HEK293 (cell line): ENCODE results near the gene DNAAF9.
A peak's percentile ranks its signal among the peaks of the same experiment; 100 is the strongest.
"Not testable (repeated sequence)": the region's sequence is repeated elsewhere in the genome, so short reads cannot be mapped to it uniquely, and the experiment has no call there.

ENCODE experiments used
- CTCF ChIA-PET: fragments of 350-600 bp; formaldehyde crosslinking; extraction: SDS; loops from one replicate; lab custom pipeline; 2021; ENCODE audit warnings: antibody characterized with exemption; lab: Yijun Ruan, JAX
- POLR2A ChIA-PET: fragments of 300-600 bp; formaldehyde crosslinking; extraction: SDS; loops from one replicate; lab custom pipeline; 2020; ENCODE audit warnings: antibody characterized with exemption, inconsistent platforms; lab: Yijun Ruan, JAX
- H3K27ac ChIP-seq: fragments of 200-500 bp; sonication (Bioruptor generic); 2 replicates; pipeline ENCODE4 v1.5.1; 2014; ENCODE audit warnings: low read depth, low read length, control low read depth, inconsistent platforms; ENCODE audit errors: extremely low read depth
- H3K36me3 ChIP-seq, 2 experiments: fragments of 200-500 bp in 1 of 2; sonication (Bioruptor generic) in 1 of 2; 1 replicate in 1 of 2; 2 replicates in 1 of 2; pipeline ENCODE4 v1.5.1; 2014 to 2017; ENCODE audit warnings: inconsistent platforms in 2 of 2, low read length in 2 of 2; ENCODE audit not compliant: control insufficient read depth in 2 of 2, insufficient read depth in 1 of 2
- H3K4me1 ChIP-seq: fragments of 200-500 bp; sonication (Bioruptor generic); 2 replicates; pipeline ENCODE4 v1.5.1; 2014; ENCODE audit warnings: mild to moderate bottlenecking, low read length, inconsistent platforms; ENCODE audit not compliant: control insufficient read depth, insufficient read depth
- H3K4me3 ChIP-seq: 2 replicates; pipeline ENCODE4 v1.5.1; 2011; ENCODE audit warnings: low read depth, mild to moderate bottlenecking, control low read depth, low read length, moderate library complexity
- H3K9me3 ChIP-seq: fragments of 200-500 bp; sonication (Bioruptor generic); 2 replicates; pipeline ENCODE4 v1.5.1; 2014; ENCODE audit warnings: low read depth, low read length, inconsistent platforms; ENCODE audit not compliant: control insufficient read depth, insufficient read depth
- FEZF1 ChIP-seq: fragments of 450-650 bp; formaldehyde crosslinking; IDR thresholded peaks from 2 replicates; pipeline ENCODE4 v1.5.1; 2016; ENCODE audit warnings: missing biosample characterization, missing genetic modification characterization
- KLF10 ChIP-seq: fragments of 450-650 bp; IDR thresholded peaks from 2 replicates; pipeline ENCODE4 v1.5.1; 2018; ENCODE audit warnings: missing biosample characterization, mild to moderate bottlenecking, missing genetic modification characterization
- MYNN ChIP-seq: fragments of 450-650 bp; formaldehyde crosslinking; IDR thresholded peaks from 2 replicates; pipeline ENCODE4 v1.5.1; 2016; ENCODE audit warnings: missing biosample characterization, missing genetic modification characterization, borderline replicate concordance
- MZF1 ChIP-seq: fragments of 450-650 bp; formaldehyde crosslinking; IDR thresholded peaks from 2 replicates; pipeline ENCODE4 v1.5.1; 2017; ENCODE audit warnings: missing biosample characterization, missing genetic modification characterization, borderline replicate concordance
- WT1 ChIP-seq: fragments of 450-650 bp; formaldehyde crosslinking; IDR thresholded peaks from 2 replicates; pipeline ENCODE4 v1.5.1; 2016; ENCODE audit warnings: missing biosample characterization, missing genetic modification characterization
- ZEB2 ChIP-seq: fragments of 450-650 bp; formaldehyde crosslinking; IDR thresholded peaks from 2 replicates; pipeline ENCODE4 v1.5.1; 2016; ENCODE audit warnings: missing biosample characterization, missing genetic modification characterization
- ZFHX2 ChIP-seq: fragments of 450-650 bp; formaldehyde crosslinking; conservative IDR thresholded peaks from 2 replicates; pipeline ENCODE4 v1.5.1; 2016; ENCODE audit warnings: missing biosample characterization, missing genetic modification characterization
- ZNF114 ChIP-seq: fragments of 450-650 bp; formaldehyde crosslinking; IDR thresholded peaks from 2 replicates; pipeline ENCODE4 v1.5.0; 2017; ENCODE audit warnings: missing biosample characterization, missing genetic modification characterization
- ZNF121 ChIP-seq: fragments of 450-650 bp; formaldehyde crosslinking; IDR thresholded peaks from 2 replicates; pipeline ENCODE4 v1.5.1; 2016; ENCODE audit warnings: missing biosample characterization, missing genetic modification characterization
- ZNF132 ChIP-seq: fragments of 450-650 bp; formaldehyde crosslinking; IDR thresholded peaks from 2 replicates; pipeline ENCODE4 v1.5.1; 2017; ENCODE audit warnings: missing biosample characterization, missing genetic modification characterization, borderline replicate concordance
- ZNF239 ChIP-seq: fragments of 450-650 bp; formaldehyde crosslinking; IDR thresholded peaks from 2 replicates; pipeline ENCODE4 v1.5.1; 2016; ENCODE audit warnings: missing biosample characterization, missing genetic modification characterization
- ZNF311 ChIP-seq: fragments of 450-650 bp; formaldehyde crosslinking; IDR thresholded peaks from 2 replicates; pipeline ENCODE4 v1.5.1; 2017; ENCODE audit warnings: missing biosample characterization, missing genetic modification characterization, borderline replicate concordance
- ZNF391 ChIP-seq: fragments of 450-650 bp; formaldehyde crosslinking; IDR thresholded peaks from 2 replicates; pipeline ENCODE4 v1.5.1; 2016; ENCODE audit warnings: low read depth, missing biosample characterization, missing genetic modification characterization, borderline replicate concordance
- ZNF548 ChIP-seq: fragments of 450-650 bp; formaldehyde crosslinking; IDR thresholded peaks from 2 replicates; pipeline ENCODE4 v1.5.1; 2016; ENCODE audit warnings: missing biosample characterization, missing genetic modification characterization
- ZNF701 ChIP-seq: fragments of 450-650 bp; formaldehyde crosslinking; IDR thresholded peaks from 2 replicates; pipeline ENCODE4 v1.5.1; 2016; ENCODE audit warnings: missing biosample characterization, missing genetic modification characterization
- ZNF777 ChIP-seq: fragments of 450-650 bp; formaldehyde crosslinking; IDR thresholded peaks from 2 replicates; pipeline ENCODE4 v1.5.1; 2017; ENCODE audit warnings: missing biosample characterization, missing genetic modification characterization, borderline replicate concordance
- ZSCAN30 ChIP-seq: fragments of 450-650 bp; IDR thresholded peaks from 2 replicates; pipeline ENCODE4 v1.5.1; 2018; ENCODE audit warnings: missing biosample characterization, mild to moderate bottlenecking, missing genetic modification characterization, moderate library complexity
- ZXDB ChIP-seq: fragments of 450-650 bp; formaldehyde crosslinking; IDR thresholded peaks from 2 replicates; pipeline ENCODE4 v1.5.1; 2016; ENCODE audit warnings: missing biosample characterization, missing genetic modification characterization
- TF ChIP-seq, protein P1 (sequence below): fragments of 450-650 bp; formaldehyde crosslinking; IDR thresholded peaks from 2 replicates; pipeline ENCODE4 v1.5.1; 2016; ENCODE audit warnings: missing biosample characterization, missing genetic modification characterization
- TF ChIP-seq, protein P2 (sequence below): fragments of 450-650 bp; formaldehyde crosslinking; IDR thresholded peaks from 2 replicates; pipeline ENCODE4 v1.5.1; 2016; ENCODE audit warnings: missing biosample characterization, missing genetic modification characterization
- TF ChIP-seq, protein P3 (sequence below): fragments of 450-650 bp; formaldehyde crosslinking; IDR thresholded peaks from 2 replicates; pipeline ENCODE4 v1.5.1; 2016; ENCODE audit warnings: missing biosample characterization, missing genetic modification characterization
- TF ChIP-seq, protein P4 (sequence below): fragments of 450-650 bp; formaldehyde crosslinking; IDR thresholded peaks from 2 replicates; pipeline ENCODE4 v1.5.1; 2017; ENCODE audit warnings: missing biosample characterization, missing genetic modification characterization

The DNAAF9 gene

DNA sequence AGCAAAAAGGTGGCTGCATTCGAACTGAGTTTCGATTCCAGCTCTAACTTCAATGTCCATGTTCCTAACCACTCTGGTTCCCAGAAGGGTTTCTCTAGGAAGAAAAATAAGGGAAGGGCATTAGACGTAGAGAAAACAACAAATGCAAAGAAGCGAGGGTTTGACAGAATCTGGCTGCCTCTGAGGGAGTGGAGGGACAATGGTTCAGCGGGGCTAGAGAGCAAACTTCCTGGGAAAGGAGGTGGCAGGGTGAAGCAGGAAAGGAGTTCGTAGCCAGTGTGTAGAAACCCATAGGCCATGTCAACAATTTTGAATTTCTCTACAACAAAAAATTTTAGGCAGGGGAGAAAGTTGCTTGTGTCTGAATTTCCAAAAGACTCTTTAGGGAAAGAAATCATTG lies 14.5 kb upstream of the DNAAF9 start (continued):
- TF ChIP-seq, protein P1, sequence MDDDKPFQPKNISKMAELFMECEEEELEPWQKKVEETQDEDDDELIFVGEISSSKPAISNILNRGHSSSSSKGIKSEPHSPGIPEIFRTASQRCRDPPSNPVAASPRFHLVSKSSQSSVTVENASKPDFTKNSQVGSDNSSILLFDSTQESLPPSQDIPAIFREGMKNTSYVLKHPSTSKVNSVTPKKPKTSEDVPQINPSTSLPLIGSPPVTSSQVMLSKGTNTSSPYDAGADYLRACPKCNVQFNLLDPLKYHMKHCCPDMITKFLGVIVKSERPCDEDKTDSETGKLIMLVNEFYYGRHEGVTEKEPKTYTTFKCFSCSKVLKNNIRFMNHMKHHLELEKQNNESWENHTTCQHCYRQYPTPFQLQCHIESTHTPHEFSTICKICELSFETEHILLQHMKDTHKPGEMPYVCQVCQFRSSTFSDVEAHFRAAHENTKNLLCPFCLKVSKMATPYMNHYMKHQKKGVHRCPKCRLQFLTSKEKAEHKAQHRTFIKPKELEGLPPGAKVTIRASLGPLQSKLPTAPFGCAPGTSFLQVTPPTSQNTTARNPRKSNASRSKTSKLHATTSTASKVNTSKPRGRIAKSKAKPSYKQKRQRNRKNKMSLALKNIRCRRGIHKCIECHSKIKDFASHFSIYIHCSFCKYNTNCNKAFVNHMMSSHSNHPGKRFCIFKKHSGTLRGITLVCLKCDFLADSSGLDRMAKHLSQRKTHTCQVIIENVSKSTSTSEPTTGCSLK (tag by site-specific recombination) = no peak
- TF ChIP-seq ZNF114 (no peak), ZNF548 (no peak), ZNF132 (tag by site-specific recombination) (no peak), MZF1 (tag by site-specific recombination) (no peak), ZFHX2 (tag by site-specific recombination) (no peak), MYNN (no peak)

DNA sequence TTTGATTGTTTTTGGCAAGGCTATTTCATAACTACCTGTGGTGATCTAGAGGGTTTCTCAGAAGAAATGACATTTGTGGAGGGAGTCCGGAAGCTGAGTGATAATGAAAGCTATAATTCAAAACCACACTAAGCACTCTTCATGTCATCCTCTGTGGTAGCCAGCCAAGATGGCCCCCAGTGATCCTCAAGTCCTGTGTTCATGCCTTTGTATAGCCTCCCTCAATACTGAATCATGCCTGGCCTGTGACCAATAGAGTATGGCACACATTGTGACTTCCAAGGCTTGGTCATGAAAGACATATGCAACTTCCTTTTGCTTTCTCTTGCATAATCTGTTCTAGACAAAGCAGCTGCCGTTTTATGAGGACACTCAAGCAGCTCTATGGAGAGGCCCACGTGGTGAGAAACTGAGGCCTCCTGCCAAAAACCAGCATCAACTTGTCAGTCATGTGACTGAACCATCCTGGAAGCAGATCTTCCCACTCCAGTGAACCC lies 12.8 kb upstream of the DNAAF9 start:
- POLR2A ChIA-PET = no interaction called here

DNA sequence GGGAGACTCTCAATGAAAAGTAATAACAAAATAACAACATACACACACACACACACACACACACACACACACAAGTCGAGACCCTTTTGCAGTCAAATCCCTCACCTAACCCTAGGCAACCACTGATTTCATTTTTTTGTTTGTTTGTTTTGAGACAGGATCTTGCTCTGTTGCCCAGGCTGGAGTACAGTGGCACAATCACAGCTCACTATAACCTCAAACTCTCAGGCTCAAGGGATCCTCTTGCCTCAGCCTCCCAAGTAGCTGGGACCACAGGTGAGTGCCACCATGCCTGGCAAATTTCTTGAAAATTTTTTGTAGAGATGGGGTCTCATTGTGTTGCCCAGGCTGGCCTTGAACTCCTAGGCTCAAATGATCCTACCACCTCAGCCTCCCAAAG lies 10.7 kb upstream of the DNAAF9 start:
- 0 out of 2 replicates have a peak, but pooled peaks have one; percentile 34 for TF ChIP-seq ZNF121 (tag by site-specific recombination)
- H3K27ac ChIP-seq, CTCF ChIA-PET, H3K4me1 ChIP-seq, H3K4me3 ChIP-seq, H3K36me3 ChIP-seq, H3K9me3 ChIP-seq: not testable (repeated sequence)
- POLR2A ChIA-PET = interaction anchor here (1.3 kb wide), 1 partner anchor 9 kb away, joined by 3 read pairs; no protein-coding TSS in a partner anchor

More for the DNA sequence above, 12.8 kb upstream of the DNAAF9 start:
- H3K36me3 ChIP-seq = no peaks in the 10 kb centered on the region
- CTCF ChIA-PET = no interaction called here
- H3K9me3 ChIP-seq = no peaks in the 10 kb centered on the region
- no peak overlapping the region for H3K4me3 ChIP-seq
- H3K4me1 ChIP-seq = no peaks in the 10 kb centered on the region
- H3K27ac ChIP-seq = no peak overlapping the region
- TF ChIP-seq ZNF311 (tag by site-specific recombination) (no peak), ZNF777 (tag by site-specific recombination) (no peak), ZNF391 (no peak), ZNF239 (no peak), KLF10 (tag by site-specific recombination) (no peak), FEZF1 (tag by site-specific recombination) (no peak), ZNF121 (tag by site-specific recombination) (no peak), ZSCAN30 (no peak), ZNF701 (tag by site-specific recombination) (no peak), ZNF132 (tag by site-specific recombination) (no peak), ZEB2 (tag by site-specific recombination) (no peak), ZXDB (tag by site-specific recombination) (no peak), WT1 (tag by site-specific recombination) (no peak)
- TF ChIP-seq, protein P2, sequence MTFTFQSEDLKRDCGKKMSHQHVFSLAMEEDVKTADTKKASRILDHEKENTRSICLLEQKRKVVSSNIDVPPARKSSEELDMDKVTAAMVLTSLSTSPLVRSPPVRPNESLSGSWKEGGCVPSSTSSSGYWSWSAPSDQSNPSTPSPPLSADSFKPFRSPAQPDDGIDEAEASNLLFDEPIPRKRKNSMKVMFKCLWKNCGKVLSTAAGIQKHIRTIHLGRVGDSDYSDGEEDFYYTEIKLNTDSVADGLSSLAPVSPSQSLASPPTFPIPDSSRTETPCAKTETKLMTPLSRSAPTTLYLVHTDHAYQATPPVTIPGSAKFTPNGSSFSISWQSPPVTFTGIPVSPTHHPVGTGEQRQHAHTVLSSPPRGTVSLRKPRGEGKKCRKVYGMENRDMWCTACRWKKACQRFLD (tag by site-specific recombination) = no peak
- TF ChIP-seq, protein P3, sequence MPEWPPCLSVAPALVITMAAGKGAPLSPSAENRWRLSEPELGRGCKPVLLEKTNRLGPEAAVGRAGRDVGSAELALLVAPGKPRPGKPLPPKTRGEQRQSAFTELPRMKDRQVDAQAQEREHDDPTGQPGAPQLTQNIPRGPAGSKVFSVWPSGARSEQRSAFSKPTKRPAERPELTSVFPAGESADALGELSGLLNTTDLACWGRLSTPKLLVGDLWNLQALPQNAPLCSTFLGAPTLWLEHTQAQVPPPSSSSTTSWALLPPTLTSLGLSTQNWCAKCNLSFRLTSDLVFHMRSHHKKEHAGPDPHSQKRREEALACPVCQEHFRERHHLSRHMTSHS (tag by site-specific recombination) = no peak
- TF ChIP-seq, protein P4, sequence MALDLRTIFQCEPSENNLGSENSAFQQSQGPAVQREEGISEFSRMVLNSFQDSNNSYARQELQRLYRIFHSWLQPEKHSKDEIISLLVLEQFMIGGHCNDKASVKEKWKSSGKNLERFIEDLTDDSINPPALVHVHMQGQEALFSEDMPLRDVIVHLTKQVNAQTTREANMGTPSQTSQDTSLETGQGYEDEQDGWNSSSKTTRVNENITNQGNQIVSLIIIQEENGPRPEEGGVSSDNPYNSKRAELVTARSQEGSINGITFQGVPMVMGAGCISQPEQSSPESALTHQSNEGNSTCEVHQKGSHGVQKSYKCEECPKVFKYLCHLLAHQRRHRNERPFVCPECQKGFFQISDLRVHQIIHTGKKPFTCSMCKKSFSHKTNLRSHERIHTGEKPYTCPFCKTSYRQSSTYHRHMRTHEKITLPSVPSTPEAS (tag by site-specific recombination) = no peak
